ENCODE data around the gene SH3RF2.

SH3RF2 gene

DNA sequence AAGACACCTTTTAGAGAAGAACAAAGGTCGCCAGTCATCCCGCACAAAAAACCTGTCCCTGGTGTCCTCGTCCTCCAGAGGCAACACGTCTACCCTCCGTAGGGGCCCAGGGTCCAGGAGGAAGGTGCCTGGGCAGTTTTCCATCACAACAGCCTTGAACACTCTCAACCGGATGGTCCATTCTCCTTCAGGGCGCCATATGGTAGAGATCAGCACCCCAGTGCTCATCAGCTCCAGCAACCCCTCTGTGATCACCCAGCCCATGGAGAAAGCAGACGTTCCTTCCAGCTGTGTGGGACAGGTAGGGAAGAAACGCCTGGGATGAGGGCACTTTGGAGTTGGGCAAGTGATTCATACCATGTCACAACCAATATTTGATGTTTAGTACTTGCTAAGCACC is 77.4 kb downstream of the SH3RF2 start:
- DNase-seq, result no peak

DNA sequence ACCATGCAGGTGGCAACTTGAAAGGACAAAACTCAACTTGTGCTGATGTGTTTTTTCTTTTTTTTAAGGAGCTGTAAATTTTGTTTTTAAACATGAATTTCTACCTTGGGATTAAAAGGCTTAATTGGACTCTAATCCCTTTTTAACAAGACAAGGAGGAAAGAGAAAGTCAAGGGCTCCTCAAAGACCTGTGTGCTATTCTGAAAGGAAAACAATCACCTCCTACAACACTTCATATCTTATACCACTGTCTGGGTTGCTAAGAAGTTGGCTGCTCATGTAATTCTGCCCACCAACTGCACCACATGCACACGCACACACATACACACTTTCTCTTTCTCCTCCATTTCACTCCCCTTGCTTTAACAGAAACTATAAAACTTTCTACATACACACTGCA is 78.6 kb downstream of the SH3RF2 start:
- DNase-seq, result no peak

- DNase-seq, result no peak
Measured at GRCh38 chr5:146016764-146017484, 80.5 kb downstream of the SH3RF2 start.

GRCh38 chr5:146018514-146019375 is 82.4 kb downstream of the SH3RF2 start:
- DNase-seq, result no peak

DNA sequence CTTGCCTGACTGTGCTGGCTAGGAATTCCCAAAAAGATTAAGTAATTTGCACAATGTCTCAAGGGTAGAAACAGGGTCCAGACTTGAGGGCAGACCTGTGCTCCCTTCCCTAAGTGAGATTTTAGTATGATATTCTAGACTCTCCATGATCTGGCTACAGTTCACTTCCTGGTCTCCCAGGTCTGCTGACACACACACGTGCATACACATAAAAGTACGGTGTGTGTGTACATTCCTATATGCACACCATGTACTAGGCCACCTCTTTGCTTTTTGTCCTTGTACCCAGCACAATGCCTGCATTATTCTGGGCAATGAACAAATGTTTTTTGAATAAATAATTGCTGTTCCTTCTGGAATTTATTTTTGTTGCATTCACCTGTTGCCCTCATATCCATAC is 83.7 kb downstream of the SH3RF2 start:
- DNase-seq, result no peak

- DNase-seq, result no peak
Measured at GRCh38 chr5:146024034-146024433, 87.7 kb downstream of the SH3RF2 start.

GRCh38 chr5:146025114-146025680 is 88.8 kb downstream of the SH3RF2 start:
- DNase-seq, result no peak

DNA sequence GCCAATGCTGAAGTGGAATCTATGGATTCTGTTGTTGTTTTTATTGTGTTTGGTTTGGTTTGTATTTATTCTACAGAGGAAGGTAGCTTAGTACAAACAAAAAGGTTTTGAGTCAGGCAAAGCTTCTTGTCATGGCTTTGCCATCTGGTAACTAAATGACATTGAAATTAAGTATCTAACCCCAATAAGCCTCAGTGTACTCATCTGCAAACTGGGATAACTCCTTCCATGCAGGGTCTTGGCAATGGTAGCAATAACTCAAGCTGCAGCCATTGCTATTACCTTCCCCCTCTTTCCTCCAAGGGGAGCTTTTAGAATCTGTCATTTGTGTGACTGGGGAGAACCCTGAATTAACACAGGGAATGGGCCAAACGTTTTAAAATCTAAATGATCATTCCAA is 89.3 kb downstream of the SH3RF2 start:
- no peak for DNase-seq

GRCh38 chr5:146026307-146027010 is 90.1 kb downstream of the SH3RF2 start:
- DNase-seq, result no peak

DNA sequence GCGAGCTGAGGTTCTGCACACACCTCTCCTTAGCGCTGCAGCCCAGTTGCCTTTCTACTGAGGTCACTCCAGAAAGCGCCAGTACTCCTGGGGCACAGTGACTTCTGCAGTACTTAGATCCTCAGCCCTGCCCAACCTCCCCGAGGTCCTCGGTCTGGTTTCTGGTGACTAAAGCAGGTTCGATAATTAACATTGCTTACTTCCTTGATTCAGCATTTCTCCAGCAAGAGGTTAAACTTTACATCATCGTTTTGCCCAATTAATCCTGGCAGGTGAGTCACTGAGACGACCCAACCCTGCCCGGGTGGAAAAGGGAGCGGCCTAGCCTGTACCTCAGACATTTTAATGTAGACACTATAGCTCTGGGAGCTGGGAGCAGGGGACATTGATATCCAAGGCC is 91.4 kb downstream of the SH3RF2 start:
- DNase-seq, result no peak

- no peak for DNase-seq
Measured at GRCh38 chr5:146032911-146033310, 96.5 kb downstream of the SH3RF2 start.

DNA sequence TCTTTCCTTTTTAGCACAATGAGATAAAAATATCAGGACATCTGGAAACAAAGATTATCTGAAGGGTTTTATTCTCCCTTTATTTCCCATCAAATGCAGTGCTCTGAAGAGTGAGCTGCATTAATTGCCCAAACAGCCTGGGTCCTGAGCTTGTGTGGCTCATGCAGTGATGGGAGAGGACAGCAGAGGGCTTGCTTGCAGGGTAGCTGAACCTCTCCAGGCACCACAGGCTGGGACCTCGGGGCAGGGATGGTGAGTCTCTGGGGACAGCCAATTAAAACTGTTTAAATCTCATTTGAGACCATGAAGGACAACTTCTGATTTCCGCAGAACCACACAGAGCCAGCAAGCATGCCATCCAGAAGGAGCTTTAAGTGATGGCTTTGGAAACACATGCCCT is 97.7 kb downstream of the SH3RF2 start:
- DNase-seq, result no peak

DNA sequence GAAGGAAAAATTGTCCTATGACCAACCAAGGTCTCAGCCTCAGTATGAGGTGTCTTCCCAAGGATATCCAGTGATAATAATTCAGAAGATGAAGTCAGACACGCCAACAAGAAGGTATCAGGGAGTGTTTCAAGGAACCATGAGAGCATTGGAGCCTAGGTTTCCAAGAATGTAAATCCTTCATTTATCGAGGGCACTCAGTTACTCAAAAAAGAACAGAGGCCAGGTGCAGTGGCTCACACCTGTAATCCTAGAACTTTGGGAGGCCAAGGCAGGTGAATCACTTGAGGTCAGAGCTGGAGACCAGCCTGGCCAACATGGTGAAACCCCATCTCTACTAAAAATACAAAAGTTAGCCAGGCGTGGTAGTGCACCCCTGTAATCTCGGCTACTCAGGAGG is 98.2 kb downstream of the SH3RF2 start:
- no peak for DNase-seq

GRCh38 chr5:146039420-146039819 is 103.0 kb downstream of the SH3RF2 start:
- no peak for DNase-seq

- no peak for DNase-seq
Measured at GRCh38 chr5:146040527-146040926, 104.1 kb downstream of the SH3RF2 start.

- no peak for DNase-seq
Measured at GRCh38 chr5:146041180-146041789, 104.9 kb downstream of the SH3RF2 start.

GRCh38 chr5:146042628-146043279 is 106.4 kb downstream of the SH3RF2 start:
- DNase-seq, result no peak

- DNase-seq, result no peak
Measured at GRCh38 chr5:146043722-146044121, 107.3 kb downstream of the SH3RF2 start.

DNA sequence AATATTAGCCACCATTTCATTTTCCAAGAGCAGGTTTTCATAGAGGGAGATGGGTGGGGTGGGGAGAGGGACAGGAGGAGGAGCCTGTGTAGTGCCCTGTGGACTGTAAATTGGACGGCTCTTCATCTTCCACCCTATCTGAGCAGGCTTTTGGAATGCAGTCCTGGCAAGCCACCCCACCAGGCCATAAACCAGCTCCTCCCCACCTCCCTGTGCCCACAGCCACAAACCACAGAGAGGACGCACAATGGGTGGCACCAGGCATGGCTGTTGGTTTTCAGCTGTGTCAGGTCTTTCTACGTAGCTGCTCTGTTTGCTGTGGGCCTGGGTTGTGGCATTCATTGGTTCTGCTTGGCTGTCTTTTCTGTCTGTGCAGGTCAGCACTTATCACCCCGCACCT is 111.0 kb downstream of the SH3RF2 start:
- DNase-seq, result no peak

- DNase-seq, result no peak
Measured at GRCh38 chr5:146048994-146049703, 112.8 kb downstream of the SH3RF2 start.

DNA sequence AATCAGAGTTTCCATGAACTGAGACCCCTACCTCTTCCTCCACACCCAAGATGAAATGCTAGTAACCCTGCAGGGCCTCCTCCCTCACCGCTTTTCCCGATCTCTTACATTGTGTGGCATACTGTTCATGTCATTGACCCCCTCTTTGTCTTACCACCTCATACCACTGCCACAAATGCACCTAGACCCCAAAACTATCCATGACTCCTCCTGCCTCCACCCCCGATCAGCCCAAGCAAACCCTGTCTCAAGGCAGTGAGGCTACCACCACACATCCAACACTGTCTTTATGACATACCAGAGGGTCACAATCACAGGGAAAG is 113.3 kb downstream of the SH3RF2 start:
- DNase-seq, result no peak

DNA sequence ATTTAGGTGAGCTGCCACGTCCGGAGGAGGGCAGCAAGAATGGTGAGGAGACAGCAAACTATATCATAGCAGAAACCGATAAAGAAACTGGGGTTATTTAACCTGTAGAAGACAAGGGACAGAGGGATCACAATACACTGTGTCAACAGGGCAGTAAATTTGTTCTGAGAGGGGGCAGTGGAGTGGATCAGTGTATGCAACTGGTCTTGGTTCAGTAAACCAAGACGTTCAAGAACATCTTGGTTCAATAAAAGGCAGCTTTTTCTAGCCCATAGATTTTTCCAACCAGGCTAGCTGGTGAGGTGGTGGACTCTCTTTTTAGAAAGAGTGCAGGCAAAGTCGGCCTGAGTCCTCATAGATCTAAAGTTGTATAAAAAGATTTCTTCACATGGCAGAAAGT is 113.7 kb downstream of the SH3RF2 start:
- DNase-seq, result no peak
